HEK293T (cell line): ENCODE results near the gene ZBTB40.

ENCODE experiments used
- CTCF ChIA-PET: fragments of 350-600 bp; formaldehyde crosslinking; extraction: SDS; loops from one replicate; lab custom pipeline; 2021; ENCODE audit warnings: antibody characterized with exemption, inconsistent platforms; lab: Yijun Ruan, JAX
- POLR2A ChIA-PET: fragments of 350-600 bp; formaldehyde crosslinking; extraction: SDS; loops from one replicate; lab custom pipeline; 2020; ENCODE audit warnings: antibody characterized with exemption, inconsistent platforms; lab: Yijun Ruan, JAX
- DNase-seq: peaks from one replicate; pipeline ENCODE4 v3.0.0; 2012; ENCODE audit warnings: mixed read lengths; ENCODE audit errors: extremely low spot score
- ARNT ChIP-seq: fragments of 450-650 bp; IDR thresholded peaks from 2 replicates; pipeline ENCODE4 v1.6.1; 2017; ENCODE audit warnings: mild to moderate bottlenecking
- BHLHE40 ChIP-seq: fragments of 450-650 bp; IDR thresholded peaks from 2 replicates; pipeline ENCODE4 v1.6.1; 2016; ENCODE audit warnings: mild to moderate bottlenecking, moderate library complexity, borderline replicate concordance
- CTBP1 ChIP-seq: fragments of 450-650 bp; IDR thresholded peaks from 2 replicates; pipeline ENCODE4 v1.6.1; 2016; ENCODE audit warnings: borderline replicate concordance
- ELF4 ChIP-seq: fragments of 450-650 bp; IDR thresholded peaks from 2 replicates; pipeline ENCODE4 v1.6.1; 2017; ENCODE audit warnings: antibody characterized with exemption
- FOXA1 ChIP-seq: fragments of 450-650 bp; IDR thresholded peaks from 2 replicates; pipeline ENCODE4 v1.6.1; 2016; ENCODE audit warnings: mild to moderate bottlenecking
- FOXK2 ChIP-seq: fragments of 450-650 bp; IDR thresholded peaks from 2 replicates; pipeline ENCODE4 v1.6.1; 2016; ENCODE audit warnings: mild to moderate bottlenecking
- FOXM1 ChIP-seq: fragments of 450-650 bp; IDR thresholded peaks from 2 replicates; pipeline ENCODE4 v1.6.1; 2017; ENCODE audit warnings: mild to moderate bottlenecking, borderline replicate concordance
- HDGF ChIP-seq: fragments of 450-650 bp; IDR thresholded peaks from 2 replicates; pipeline ENCODE4 v1.6.1; 2017; ENCODE audit warnings: antibody characterized with exemption, borderline replicate concordance
- L3MBTL2 ChIP-seq: fragments of 450-650 bp; conservative IDR thresholded peaks from 2 replicates; pipeline ENCODE4 v1.6.1; 2016; ENCODE audit warnings: mild to moderate bottlenecking
- LEF1 ChIP-seq: fragments of 450-650 bp; IDR thresholded peaks from 2 replicates; pipeline ENCODE4 v1.6.1; 2017; ENCODE audit warnings: mild to moderate bottlenecking, borderline replicate concordance
- NFRKB ChIP-seq: fragments of 450-650 bp; IDR thresholded peaks from 2 replicates; pipeline ENCODE4 v1.6.1; 2016; ENCODE audit warnings: mild to moderate bottlenecking, moderate library complexity
- PKNOX1 ChIP-seq: fragments of 450-650 bp; IDR thresholded peaks from 2 replicates; pipeline ENCODE4 v1.6.1; 2016
- SP1 ChIP-seq: fragments of 450-650 bp; IDR thresholded peaks from 2 replicates; pipeline ENCODE4 v1.6.1; 2017
- SUZ12 ChIP-seq: fragments of 450-650 bp; IDR thresholded peaks from 2 replicates; pipeline ENCODE4 v1.6.1; 2016; ENCODE audit warnings: mild to moderate bottlenecking
- TARDBP ChIP-seq: fragments of 450-650 bp; IDR thresholded peaks from 2 replicates; pipeline ENCODE4 v1.6.1; 2016
- ZNF384 ChIP-seq: fragments of 450-650 bp; IDR thresholded peaks from 2 replicates; pipeline ENCODE4 v1.6.1; 2016

Gene ZBTB40

GRCh38 chr1:22569269-22569668 is 117.6 kb downstream of the ZBTB40 start:
- no peak for DNase-seq
- ChIA-PET POLR2A (no interaction called here), CTCF (no interaction called here)
- TF ChIP-seq FOXM1 (no peak), TARDBP (no peak), ELF4 (no peak), BHLHE40 (no peak), PKNOX1 (no peak), SUZ12 (no peak), NFRKB (no peak), ZNF384 (no peak), ARNT (no peak), CTBP1 (no peak), L3MBTL2 (no peak), HDGF (no peak), FOXK2 (no peak), LEF1 (no peak), FOXA1 (no peak), SP1 (no peak)

- ChIA-PET POLR2A (no interaction called here), CTCF (interaction anchor here (0.5 to 0.6 kb wide), 2 partner anchors 26 to 64 kb away, joined by 3 read pairs; no protein-coding TSS in a partner anchor)
- TF ChIP-seq FOXK2 (no peak), SP1 (no peak), FOXA1 (no peak), FOXM1 (no peak), SUZ12 (no peak), ARNT (no peak), PKNOX1 (no peak), LEF1 (no peak), L3MBTL2 (no peak), NFRKB (no peak), CTBP1 (no peak), BHLHE40 (no peak), HDGF (no peak), ZNF384 (no peak)
- no peak for DNase-seq
These were observed 118.7 kb downstream of the ZBTB40 start for GRCh38 chr1:22570140-22570909.

GRCh38 chr1:22572818-22573217 is 121.2 kb downstream of the ZBTB40 start:
- TF ChIP-seq FOXA1 (no peak), FOXM1 (no peak), NFRKB (no peak), L3MBTL2 (no peak), PKNOX1 (no peak)
- ChIA-PET POLR2A (no interaction called here), CTCF (interaction anchor here (0.7 kb wide), 1 partner anchor 67 kb away, joined by 6 read pairs; no protein-coding TSS in a partner anchor)
- no peak for DNase-seq

GRCh38 chr1:22573237-22573636 is 121.6 kb downstream of the ZBTB40 start:
- TF ChIP-seq LEF1, result no peak
- TF ChIP-seq SUZ12, result no peak
- no peak for TF ChIP-seq L3MBTL2
- no peak for TF ChIP-seq HDGF
- no peak for TF ChIP-seq ARNT
- no peak for TF ChIP-seq NFRKB
- no peak for TF ChIP-seq FOXK2
- TF ChIP-seq FOXM1, result no peak
- no peak for TF ChIP-seq ZNF384
- no peak for TF ChIP-seq ELF4
- TF ChIP-seq FOXA1, result no peak
- no peak for TF ChIP-seq CTBP1
- no peak for TF ChIP-seq PKNOX1
- no peak for TF ChIP-seq TARDBP
- no peak for TF ChIP-seq SP1
- ChIA-PET POLR2A (no interaction called here), CTCF (interaction anchor here (0.7 kb wide), 1 partner anchor 66 kb away, joined by 6 read pairs; no protein-coding TSS in a partner anchor)
- DNase-seq, result no peak

GRCh38 chr1:22575532-22576149 is 124.0 kb downstream of the ZBTB40 start:
- POLR2A ChIA-PET, result no interaction called here
- DNase-seq, result no peak
- CTCF ChIA-PET, result no interaction called here
- TF ChIP-seq SUZ12 (no peak), SP1 (no peak), FOXM1 (no peak), FOXA1 (no peak), FOXK2 (no peak), PKNOX1 (no peak), BHLHE40 (no peak), CTBP1 (no peak), TARDBP (no peak), HDGF (no peak), L3MBTL2 (no peak), ARNT (no peak), LEF1 (no peak), ELF4 (no peak), NFRKB (no peak)
